Activated CD8-positive, alpha-beta T cell treated with anti-CD3 and anti-CD28 coated beads for 36 hours (primary cell): ENCODE results near the gene ATF5. TPM values are rescaled to one million over a fixed set of nuclear protein-coding genes. Genes with fewer than 3 reads are reported as not detected.

Source experiments
- ATAC-seq: fragments of 200-7000 bp; cut with Tn5 transposase; one replicate; pipeline ENCODE4 v1.10.0; 2021; ENCODE audit warnings: mild to moderate bottlenecking, moderate library complexity
- CTCF ChIA-PET: fragments of 350-600 bp; sonication (Branson Sonifier 250); formaldehyde crosslinking; loops from one replicate; lab custom pipeline; 2021; ENCODE audit warnings: antibody characterized with exemption; lab: Charles Lee
- POLR2A ChIA-PET: fragments of 350-600 bp; sonication (Branson Sonifier 250); formaldehyde crosslinking; loops from one replicate; lab custom pipeline; 2021; ENCODE audit warnings: antibody characterized with exemption; lab: Charles Lee
- DNase-seq: peaks from one replicate; pipeline ENCODE4 v3.0.0-alpha.2; 2020
- H3K27ac Mint-ChIP-seq: one replicate; pipeline ENCODE4 v1.8.0; 2021; ENCODE audit warnings: mild to moderate bottlenecking, mixed read lengths
- H3K27me3 Mint-ChIP-seq: one replicate; pipeline ENCODE4 v1.8.0; 2021; ENCODE audit warnings: mixed read lengths
- H3K36me3 Mint-ChIP-seq: one replicate; pipeline ENCODE4 v1.8.0; 2021; ENCODE audit warnings: low read depth, mixed read lengths
- H3K4me1 Mint-ChIP-seq: one replicate; pipeline ENCODE4 v1.8.0; 2021; ENCODE audit warnings: low read depth, mixed read lengths
- H3K4me3 Mint-ChIP-seq: one replicate; pipeline ENCODE4 v1.8.0; 2021; ENCODE audit warnings: mild to moderate bottlenecking, moderate library complexity, mixed read lengths
- H3K9me3 Mint-ChIP-seq: one replicate; pipeline ENCODE4 v1.8.0; 2021; ENCODE audit warnings: mixed read lengths
- intact Hi-C: fragments of 100-400 bp; cut with micrococcal nuclease; formaldehyde crosslinking; loops from one replicate; pipeline ENCODE4 v1.10.0; 2022
- total RNA-seq, 2 experiments: library from RNA; stranded (reverse); gene quantifications; one replicate each; pipeline ENCODE4 v1.2.3, GENCODE V29; 2021
- TF ChIP-seq, protein P1 (sequence below): fragments of 200-600 bp; IDR thresholded peaks from one replicate; pipeline ENCODE4 v1.8.0; 2022; ENCODE audit warnings: antibody characterized with exemption, mild to moderate bottlenecking

ATF5 gene
- total RNA-seq, 2 experiments from 2014 or later, result 11.8 TPM

DNA sequence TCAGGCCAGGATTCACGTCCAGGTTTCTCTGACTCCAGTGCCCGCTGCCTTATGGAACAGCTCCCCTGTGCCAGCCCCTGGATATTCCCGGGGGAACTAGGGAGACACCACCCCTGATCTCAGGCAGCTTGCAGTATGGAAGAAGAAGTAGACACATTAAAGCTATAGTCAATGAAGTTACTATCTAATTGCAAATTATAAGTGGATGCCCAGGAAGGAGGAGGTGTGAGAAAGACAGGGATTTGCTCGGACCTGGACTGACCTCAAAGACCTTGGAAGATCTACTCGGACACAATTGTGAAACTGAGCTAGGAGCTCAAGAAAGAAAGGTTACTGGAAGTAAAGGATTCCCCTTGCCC is 21.6 kb downstream of the ATF5 start:
- ChIA-PET CTCF (interaction anchor here (1.2 to 2.4 kb wide), 4 partner anchors 13 to 186 kb away, joined by 3 to 14 read pairs (median 4); no protein-coding TSS in a partner anchor), POLR2A (no interaction called here)
- H3K27me3 Mint-ChIP-seq, result peaks cover 18% of the 10 kb centered on the region
- ATAC-seq (no peak), DNase-seq (no peak)
- no peaks in the 10 kb centered on the region for H3K36me3 Mint-ChIP-seq
- H3K4me3 Mint-ChIP-seq, result no peak overlapping the region
- intact Hi-C loops, result no loop called here
- no peaks in the 10 kb centered on the region for H3K9me3 Mint-ChIP-seq
- TF ChIP-seq, protein P1, sequence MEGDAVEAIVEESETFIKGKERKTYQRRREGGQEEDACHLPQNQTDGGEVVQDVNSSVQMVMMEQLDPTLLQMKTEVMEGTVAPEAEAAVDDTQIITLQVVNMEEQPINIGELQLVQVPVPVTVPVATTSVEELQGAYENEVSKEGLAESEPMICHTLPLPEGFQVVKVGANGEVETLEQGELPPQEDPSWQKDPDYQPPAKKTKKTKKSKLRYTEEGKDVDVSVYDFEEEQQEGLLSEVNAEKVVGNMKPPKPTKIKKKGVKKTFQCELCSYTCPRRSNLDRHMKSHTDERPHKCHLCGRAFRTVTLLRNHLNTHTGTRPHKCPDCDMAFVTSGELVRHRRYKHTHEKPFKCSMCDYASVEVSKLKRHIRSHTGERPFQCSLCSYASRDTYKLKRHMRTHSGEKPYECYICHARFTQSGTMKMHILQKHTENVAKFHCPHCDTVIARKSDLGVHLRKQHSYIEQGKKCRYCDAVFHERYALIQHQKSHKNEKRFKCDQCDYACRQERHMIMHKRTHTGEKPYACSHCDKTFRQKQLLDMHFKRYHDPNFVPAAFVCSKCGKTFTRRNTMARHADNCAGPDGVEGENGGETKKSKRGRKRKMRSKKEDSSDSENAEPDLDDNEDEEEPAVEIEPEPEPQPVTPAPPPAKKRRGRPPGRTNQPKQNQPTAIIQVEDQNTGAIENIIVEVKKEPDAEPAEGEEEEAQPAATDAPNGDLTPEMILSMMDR, result no peak
- H3K27ac Mint-ChIP-seq, result no peak overlapping the region
- H3K4me1 Mint-ChIP-seq, result peaks cover 9% of the 10 kb centered on the region

DNA sequence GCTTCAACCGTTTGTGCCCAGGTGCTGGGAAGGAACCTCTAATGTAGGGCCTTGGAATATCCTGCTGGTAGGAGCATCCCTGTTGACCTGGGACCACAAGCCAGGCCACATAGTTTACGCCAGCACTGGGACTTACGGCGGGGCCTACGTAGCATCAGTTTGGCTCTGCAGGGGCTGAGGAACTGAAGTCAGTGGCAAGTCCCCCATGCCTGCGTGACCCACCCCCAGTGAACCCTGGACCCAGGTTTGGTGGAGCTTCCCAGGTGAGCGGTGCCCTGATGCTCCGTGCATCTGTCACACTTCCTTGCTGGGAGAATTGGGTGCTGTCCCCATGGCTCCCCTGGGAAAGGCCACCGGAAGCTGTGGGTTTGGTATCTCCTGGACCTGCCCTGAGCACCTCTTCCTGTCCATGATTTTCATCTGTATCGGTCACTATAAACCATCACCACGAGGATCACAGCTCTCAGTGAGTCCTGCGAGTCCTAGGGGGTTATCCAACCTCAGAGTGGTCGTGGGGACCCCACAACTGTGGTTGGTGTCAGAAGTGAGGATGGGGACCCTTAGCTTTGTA is 22.0 kb downstream of the ATF5 start:
- peaks cover 9% of the 10 kb centered on the region for H3K4me1 Mint-ChIP-seq
- POLR2A ChIA-PET, result interaction anchor here (0.6 kb wide), 2 partner anchors 64 to 676 kb away, joined by 3 to 4 read pairs; no protein-coding TSS in a partner anchor
- no peak overlapping the region for H3K27ac Mint-ChIP-seq
- DNase-seq, result no peak
- H3K27me3 Mint-ChIP-seq, result peaks cover 16% of the 10 kb centered on the region
- TF ChIP-seq, protein P1, result no peak
- no peak overlapping the region for H3K4me3 Mint-ChIP-seq
- CTCF ChIA-PET, result interaction anchor here (1.2 to 2.4 kb wide), 3 partner anchors 14 to 185 kb away, joined by 3 to 14 read pairs (median 6); no protein-coding TSS in a partner anchor
- H3K9me3 Mint-ChIP-seq, result no peaks in the 10 kb centered on the region
- intact Hi-C loops, result no loop called here
- ATAC-seq, result no peak
- H3K36me3 Mint-ChIP-seq, result no peaks in the 10 kb centered on the region

DNA sequence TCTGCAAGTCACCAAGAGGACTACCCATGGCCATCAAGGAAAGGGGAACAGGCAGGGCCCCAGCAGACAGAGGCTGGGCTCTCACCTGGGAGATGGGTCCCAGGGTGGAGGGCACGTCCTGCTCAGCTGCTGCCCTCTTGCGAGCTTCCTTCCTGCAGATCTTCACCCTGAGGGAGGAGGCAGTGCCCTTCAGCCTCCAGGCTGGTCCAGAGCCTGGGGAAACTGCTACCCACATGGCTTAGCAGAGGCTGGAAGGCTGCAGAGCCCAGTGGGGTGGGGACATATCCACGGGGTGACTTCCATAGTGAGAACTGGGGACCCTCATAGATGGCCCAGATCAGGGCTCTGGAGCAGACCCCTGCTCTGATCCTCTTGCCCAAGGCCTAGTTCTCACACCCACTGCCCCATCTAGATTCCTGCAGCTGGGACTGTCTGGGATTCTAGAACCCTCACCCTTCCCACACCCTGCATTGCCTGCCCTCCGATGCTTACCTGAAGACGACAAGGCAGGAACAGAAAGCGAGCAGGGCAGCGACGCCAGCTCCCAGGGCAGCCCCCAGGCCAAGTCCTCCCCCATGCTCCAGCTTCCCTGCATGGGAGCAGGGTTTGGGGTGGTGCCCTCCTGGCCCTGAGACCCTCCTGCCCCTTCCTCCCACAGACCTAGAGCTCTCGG is 22.9 kb downstream of the ATF5 start:
- CTCF ChIA-PET, result interaction anchor here (2.4 to 3.3 kb wide), 2 partner anchors 14 to 15 kb away, joined by 14 to 21 read pairs; no protein-coding TSS in a partner anchor
- intact Hi-C loops, result no loop called here

DNA sequence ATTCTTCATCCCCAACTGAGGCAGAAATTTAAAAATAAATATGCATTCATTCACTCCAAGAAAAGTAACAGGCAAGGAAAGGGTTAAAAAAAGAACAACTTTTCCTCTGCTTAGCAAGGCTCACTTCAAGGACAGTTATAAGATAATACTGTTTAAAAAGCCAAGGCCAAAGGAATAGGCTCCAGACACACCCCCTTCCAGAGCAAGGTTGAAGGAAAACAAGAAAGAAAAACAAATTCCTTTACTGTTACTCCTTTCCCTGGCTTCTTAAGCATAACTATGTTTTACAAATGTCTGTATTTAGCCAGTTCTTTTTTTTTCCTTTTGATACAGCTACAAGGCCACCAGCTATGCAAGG is 23.5 kb downstream of the ATF5 start:
- Mint-ChIP-seq H3K9me3 (no peaks in the 10 kb centered on the region), H3K4me3 (no peak overlapping the region), H3K27me3 (peaks cover 16% of the 10 kb centered on the region), H3K27ac (no peak overlapping the region), H3K4me1 (peaks cover 9% of the 10 kb centered on the region), H3K36me3 (no peaks in the 10 kb centered on the region)
- CTCF ChIA-PET, result interaction anchor here (3.3 kb wide), 1 partner anchor 15 kb away, joined by 21 read pairs; no protein-coding TSS in a partner anchor
- intact Hi-C loops, result no loop called here
- DNase-seq, result no peak
- ATAC-seq, result no peak
- POLR2A ChIA-PET, result no interaction called here
- TF ChIP-seq, protein P1, result no peak

More for the DNA sequence above, 22.9 kb downstream of the ATF5 start:
- DNase-seq, result no peak
- no peak overlapping the region for H3K4me3 Mint-ChIP-seq
- no peaks in the 10 kb centered on the region for H3K9me3 Mint-ChIP-seq
- no peaks in the 10 kb centered on the region for H3K36me3 Mint-ChIP-seq
- TF ChIP-seq, protein P1, result no peak
- no peak overlapping the region for H3K27ac Mint-ChIP-seq
- ATAC-seq, result no peak
- peaks cover 9% of the 10 kb centered on the region for H3K4me1 Mint-ChIP-seq
- POLR2A ChIA-PET, result interaction anchor here (0.6 kb wide), 1 partner anchor 675 kb away, joined by 4 read pairs; no protein-coding TSS in a partner anchor
- peaks cover 16% of the 10 kb centered on the region for H3K27me3 Mint-ChIP-seq

DNA sequence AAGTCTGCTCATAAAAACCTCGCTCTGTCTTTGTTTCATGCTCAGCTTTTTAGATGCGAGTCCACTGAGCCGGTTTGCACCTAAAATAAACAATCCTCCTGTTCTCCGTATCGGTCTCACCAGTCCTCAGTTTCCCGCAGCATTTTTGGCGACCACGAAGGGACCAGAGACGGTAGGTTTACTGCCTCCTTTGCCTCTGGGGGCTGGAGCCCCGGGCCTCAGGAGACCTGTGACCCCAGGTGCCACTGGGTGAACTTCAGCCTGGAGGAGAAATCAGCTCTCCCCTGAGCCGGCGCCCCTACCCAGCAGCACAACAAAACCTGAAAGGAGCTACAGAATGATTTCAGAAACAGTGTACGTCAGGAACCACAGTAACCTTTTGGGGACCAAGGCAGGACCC is 23.9 kb downstream of the ATF5 start:
- intact Hi-C loops, result no loop called here
- Mint-ChIP-seq H3K9me3 (no peaks in the 10 kb centered on the region), H3K4me1 (peaks cover 9% of the 10 kb centered on the region), H3K27me3 (peaks cover 17% of the 10 kb centered on the region), H3K4me3 (no peak overlapping the region), H3K27ac (no peak overlapping the region), H3K36me3 (no peaks in the 10 kb centered on the region)
- ChIA-PET CTCF (interaction anchor here (1.4 to 3.3 kb wide), 2 partner anchors 15 to 32 kb away, joined by 4 to 21 read pairs; no protein-coding TSS in a partner anchor), POLR2A (interaction anchor here (0.6 kb wide), 1 partner anchor 9 kb away, joined by 3 read pairs; no protein-coding TSS in a partner anchor)
- TF ChIP-seq, protein P1, result no peak
- ATAC-seq, result no peak
- no peak for DNase-seq
